Cerebellar cortex (tissue), 1 donor: ENCODE results near the gene BLOC1S3.

Experiments used
- DNase-seq: peaks from one replicate; pipeline ENCODE4 v3.0.0-alpha.2; 2015; ENCODE audit warnings: low spot score

Gene BLOC1S3

DNA sequence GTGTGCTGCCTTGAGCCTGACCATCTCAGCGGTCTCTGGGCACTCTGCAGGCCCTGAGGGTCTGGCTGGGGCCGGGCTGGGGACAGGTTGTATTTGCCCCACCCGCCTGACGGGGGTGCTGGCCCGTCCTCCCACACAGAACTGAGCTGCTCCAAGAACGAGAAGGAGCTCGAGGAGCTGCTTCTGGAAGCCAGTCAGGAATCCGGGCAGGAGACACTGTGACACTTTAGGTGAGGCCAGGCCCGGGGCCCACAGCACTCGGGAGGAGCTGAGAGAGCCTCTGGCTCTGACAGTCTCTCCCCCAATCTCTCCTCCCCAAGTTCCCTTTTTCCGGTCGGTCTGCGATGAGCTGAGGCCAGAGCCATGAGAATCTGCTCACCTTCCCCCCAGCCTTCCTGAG, 32.3 kb upstream of the BLOC1S3 start:
- DNase-seq, result no peak

DNA sequence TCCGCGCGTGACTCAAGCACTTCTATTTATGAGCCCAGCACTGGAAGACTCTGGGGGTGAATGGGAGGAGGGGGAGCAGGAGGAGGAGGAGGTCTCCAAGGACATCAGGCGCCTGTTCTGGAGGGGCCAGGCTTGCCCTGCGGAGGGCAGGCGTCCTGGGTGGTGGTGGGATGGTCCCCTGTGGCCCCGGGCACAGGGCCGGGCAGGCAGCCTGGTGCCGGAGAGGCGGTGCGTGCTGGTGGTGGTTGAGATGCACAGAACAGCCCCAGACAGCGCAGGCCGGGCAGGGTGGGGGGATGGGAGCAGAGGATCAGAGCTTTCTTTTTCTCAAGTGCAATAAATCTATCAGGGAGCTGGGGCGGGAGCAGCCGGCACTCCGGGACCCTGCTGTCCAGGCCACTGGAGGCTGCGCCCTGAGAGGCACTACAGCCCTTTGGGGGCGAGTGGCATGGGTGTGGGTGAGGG, 31.8 kb upstream of the BLOC1S3 start:
- DNase-seq, result no peak

DNA sequence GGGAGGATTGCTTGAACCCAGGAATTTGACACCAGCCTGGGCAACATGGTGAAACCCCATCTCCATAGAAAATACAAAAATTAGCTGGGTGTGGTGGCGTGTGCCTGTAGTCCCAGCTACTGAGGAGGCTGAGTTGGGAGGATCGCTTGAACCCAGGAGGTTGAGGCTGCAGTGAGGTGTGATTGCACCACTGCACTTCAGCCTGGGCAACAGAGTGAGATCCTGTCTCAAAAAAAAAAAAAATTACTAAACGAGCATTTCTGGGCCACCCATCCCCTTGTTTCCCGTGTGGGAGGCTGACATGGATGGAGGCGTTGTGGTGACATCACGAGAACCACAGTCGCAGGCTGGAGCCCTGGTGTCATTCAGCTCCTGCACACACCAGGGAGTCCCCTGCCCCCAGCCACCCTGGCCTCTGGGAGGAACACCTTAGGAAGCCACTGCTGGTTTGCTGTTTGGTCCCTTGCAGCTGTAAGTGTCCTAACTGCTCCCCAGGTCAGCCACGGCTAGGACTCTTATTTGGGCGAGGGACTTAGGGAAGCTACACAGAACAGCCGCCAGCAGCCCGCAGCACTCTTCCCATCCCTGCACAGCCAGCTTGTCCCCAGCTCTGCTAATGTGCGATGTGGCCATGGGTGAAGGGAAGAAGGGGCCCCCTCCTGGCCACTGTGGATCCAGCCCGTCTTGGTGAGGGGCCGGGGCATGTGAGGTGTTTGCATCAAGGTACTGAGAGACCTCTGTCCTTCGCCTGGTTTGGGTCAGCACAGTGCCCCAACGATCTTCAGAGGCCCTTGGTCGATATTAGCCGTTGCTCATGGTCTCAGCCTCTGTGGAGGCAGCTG, 30.5 kb upstream of the BLOC1S3 start:
- DNase-seq, result no peak

DNA sequence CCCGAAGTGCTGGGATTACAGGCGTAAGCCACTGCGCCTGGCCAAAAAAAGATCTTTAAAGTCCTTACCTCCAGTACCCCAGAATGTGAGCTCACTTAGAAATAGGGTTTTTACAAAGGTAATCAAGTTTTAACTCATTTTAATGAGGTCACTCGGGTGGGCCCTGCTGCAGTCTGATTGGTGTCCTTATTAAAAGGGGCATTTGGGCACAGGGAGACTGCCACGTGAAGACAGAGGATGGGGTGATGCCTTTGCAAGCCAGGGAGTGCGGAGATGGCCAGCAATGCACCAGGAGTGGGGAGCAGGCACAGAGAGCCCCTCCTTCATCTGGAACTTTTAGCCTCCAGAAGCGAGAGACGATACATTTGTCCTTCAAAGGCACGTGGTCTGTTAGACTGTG, 29.5 kb upstream of the BLOC1S3 start:
- no peak for DNase-seq

DNA sequence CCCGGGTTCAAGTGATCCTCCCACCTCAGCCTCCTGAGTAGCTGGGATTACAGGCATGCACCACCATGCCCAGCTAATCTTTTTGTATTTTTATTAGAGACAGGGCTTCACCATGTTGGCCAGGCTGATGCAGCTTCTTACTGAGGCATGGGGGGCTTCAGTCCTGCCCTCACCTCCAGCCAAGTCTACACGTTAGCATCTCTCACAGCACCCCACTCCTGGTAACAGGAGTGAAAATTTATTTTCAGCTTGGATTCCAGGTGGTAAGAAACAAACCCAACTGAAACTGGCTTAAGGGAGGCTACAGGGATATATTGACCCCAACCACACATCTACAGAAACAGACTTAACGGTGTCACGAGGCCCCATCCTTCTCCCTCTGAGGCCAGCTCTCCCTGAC, 28.4 kb upstream of the BLOC1S3 start:
- no peak for DNase-seq

DNA sequence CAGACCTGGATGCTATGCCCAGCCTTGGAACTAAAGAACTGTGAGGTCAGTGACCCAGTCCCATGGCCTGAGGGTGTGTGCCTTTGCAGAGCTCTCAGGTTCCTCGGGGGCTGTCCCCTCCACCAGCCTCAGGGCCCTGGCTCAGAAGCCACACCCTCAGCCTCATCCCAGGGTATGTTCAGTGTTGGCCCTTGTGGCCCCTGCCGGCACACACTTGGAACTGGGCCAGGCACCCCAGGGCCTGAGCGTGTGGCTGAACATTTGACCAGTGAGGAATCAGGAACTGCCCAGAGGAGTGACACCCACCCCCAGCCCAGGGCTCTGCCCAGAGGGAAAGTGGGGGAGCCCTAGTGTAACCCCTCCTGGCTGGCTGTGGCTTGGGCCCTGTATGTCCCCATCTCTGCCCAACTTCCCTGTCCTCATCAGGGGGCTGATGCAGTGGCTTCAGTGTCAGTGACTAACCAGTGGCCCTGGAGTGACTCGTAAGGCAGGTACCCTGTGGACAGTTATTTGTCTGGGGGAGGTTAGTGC, 27.8 kb upstream of the BLOC1S3 start:
- no peak for DNase-seq

DNA sequence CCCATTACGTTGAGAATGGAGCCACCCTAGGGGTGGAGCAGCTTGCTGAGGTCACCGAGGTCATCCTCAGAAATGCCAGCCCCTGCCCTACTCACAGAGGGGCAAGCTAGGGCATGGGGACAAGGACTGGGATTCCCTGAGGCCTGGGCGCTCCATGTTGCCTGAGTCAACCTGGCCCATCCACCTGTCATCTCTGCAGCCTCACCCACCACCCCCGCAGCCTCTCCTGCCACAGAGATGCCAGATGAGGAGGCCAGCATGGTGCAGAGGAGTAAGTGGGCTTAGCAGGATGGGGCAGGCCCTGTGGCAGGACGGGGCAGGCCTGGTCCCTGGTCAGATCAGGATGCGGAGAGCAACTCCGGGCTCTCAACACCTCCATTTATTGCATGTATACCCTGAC, 27.3 kb upstream of the BLOC1S3 start:
- DNase-seq, result no peak

DNA sequence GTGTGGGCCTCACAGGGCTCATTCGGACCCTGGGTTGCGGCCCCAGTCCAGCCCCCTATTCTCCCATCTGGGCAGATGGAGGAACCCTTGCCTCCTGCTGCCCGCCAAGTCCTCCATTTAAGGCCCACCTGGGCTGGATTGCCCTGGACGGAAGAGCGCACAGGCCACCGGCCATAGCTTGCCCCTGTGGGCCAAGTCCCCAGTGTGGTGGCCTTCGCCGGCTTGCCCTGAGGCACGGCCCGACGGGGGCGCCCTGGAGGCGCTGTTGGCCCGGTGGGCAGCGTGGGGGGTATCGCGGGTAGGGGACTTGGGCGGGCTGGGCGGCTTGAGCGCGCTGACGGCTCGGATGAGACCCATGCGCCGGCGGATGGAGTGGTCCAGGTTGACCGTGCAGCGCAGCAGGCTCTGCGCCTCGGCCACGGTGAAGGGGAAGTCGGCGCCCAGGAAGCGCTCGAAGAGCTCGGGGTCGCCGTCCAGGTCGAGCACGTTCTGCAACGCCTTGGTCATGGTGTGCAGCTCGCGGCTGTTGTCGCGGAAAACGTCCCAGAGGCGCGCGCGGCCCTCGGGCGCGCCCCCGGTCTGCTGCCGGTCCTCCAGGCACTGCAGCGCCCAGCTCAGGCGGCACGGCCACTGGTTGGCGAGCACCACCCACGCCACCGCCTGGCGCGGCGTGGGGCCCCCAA, 26.6 kb upstream of the BLOC1S3 start:
- no peak for DNase-seq

DNA sequence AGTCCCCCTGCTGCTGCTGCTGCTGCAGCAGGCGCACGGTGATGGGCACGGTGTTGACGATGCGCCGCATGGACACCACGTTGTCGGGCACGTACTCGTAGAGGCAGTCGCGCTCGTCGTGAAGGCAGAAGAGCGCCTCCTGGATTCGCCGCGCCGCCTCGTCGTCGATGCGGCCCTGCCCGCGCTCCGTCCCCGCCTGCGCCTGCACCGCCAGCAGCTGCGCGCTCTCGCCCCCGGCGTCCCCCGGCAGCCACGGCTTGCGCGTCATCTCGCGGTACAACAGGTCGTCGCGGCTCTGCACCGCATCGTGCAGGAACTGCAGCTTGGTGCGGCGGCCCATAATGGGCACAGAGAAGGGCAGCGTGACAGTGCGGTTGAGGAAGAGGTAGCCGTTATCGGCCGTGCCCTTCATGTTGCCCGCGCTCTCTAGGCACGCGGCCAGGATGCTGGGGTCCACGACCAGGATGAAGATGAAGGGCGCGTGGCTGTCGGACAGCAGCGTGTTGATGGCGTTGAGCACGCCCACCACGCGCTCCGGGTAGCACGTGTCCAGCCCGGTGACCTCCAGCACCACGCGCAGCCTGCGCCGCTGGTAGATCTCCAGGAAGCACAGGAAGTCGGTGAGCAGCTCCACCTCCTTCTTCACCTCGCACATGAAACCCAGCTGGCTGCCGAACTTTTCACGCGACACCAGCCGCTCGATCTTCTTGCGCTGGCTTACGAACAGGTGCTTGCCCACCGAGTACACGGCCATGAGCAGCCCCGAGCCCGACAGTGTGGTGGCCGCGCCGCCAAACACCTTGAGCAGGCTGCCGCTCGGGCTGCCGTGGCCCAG, 25.9 kb upstream of the BLOC1S3 start:
- no peak for DNase-seq

DNA sequence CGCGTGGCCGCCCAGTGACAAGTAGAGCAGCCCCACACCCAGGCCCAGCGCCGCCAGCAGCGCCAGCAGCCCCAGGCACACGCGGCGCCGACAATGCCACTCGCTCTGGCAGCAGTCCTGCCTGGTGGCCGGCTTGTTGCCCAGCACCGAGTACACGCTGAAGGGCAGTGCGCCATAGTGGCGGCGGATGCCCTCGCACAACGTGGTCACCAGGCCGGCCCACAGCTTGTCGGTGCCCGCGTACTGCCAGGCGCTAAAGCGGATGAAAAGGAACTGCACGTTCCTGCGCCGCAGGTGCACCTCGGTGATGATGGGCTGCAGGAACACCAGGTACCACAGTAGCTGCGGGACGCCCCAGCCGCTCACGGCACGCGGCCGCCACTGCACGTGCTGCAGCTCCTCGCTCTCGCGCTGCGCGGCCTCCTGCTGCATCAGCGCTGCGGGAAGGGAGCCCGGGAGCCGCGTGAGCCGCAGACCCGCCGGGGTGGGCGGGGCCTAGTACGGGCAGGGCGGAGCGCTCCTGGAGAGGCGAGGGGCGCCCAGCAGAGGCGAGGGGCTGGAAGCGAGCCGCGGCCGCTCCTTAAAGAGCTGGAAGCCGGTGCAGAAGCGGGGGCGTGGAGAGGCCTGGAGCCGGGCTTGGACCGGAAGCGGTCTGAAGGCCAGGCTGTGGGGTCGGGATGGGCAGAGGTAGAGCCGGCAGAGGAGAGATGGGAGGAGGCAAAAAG, 25.1 kb upstream of the BLOC1S3 start:
- DNase-seq, result no peak

DNA sequence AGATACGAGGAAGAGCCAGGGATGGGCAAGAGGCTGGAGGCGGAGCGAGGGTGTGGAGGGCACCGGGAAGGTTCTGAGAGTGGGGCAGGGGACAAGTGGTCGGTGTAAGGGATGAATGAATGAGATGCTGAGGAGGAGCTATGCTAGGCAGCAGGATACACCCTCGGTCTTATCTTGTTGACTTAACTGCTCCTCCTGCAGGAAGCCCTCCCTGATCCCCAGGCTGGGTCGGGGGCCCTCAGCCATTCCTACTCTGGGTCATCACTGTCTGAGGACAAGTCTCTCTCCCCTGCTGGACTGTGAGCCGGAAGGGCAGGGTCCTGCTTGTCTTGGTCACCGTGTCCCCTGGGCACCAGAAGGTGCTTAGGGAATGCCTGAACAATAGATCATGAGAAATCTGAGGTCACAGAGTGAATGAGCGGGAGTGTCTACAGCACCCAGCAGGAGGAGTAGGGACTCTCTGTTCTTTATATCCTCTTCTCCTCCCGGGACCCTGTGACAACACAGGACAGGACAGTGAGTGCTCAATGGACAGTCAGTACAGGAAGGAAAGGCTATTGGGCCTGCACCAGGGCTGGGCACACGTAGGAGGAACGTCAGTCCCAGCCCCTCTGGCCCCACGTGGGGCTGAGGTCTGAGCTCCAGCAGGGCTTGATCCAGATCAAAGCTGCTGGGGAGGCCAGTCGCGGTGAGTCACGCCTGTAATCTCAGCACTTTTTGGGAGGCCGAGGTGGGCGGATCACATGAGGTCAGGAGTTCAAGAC, 24.3 kb upstream of the BLOC1S3 start:
- no peak for DNase-seq

DNA sequence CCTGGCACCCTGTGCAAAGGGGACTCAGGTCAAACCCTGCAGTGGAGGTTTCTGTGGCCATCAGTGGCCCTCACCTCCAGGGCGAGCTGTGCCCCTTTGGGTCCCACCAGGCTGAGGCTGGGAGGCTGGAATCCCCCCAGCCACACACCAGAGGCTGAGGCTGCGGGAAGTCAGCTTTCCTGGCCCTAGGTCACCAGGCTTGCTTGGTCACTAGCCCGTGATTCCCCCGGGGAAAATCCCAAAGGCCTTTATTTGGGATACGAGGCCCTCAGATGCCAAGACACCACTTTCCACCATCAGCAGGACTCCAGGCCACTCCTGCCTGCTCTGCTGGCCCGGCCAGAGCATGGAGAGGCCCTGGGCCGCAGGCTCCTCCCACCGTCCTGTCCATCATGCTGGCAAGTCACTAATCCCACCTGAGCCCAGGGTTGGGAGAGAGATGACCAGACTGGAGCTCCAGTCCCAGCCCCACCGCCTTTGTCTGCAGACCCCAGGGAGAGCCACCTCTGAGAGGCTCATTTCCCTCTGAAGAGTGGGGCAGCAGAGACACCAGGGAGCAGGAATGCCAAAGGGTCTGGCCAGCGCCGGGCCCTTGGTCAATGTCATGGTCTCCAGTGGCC, 22.5 kb upstream of the BLOC1S3 start:
- no peak for DNase-seq

DNA sequence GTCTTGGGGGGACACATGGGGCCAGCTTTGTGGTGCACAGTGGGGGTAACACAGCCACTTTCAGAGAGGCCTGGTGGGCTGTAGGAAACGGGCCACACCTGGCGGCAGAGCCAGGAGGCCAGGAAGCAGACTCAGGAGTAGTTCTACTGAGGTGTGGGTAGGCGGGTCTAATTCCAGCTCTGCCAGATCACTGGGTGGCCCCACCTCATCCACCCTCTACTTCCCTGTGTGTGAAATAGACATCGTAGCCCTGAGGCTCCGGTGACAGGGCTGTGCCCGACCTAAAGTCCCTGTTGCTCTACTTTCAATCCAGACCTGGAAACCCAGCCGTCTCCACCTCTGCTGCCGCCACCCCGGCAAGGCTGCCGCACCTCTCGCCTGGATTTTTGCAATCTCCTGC, 21.8 kb upstream of the BLOC1S3 start:
- no peak for DNase-seq

DNA sequence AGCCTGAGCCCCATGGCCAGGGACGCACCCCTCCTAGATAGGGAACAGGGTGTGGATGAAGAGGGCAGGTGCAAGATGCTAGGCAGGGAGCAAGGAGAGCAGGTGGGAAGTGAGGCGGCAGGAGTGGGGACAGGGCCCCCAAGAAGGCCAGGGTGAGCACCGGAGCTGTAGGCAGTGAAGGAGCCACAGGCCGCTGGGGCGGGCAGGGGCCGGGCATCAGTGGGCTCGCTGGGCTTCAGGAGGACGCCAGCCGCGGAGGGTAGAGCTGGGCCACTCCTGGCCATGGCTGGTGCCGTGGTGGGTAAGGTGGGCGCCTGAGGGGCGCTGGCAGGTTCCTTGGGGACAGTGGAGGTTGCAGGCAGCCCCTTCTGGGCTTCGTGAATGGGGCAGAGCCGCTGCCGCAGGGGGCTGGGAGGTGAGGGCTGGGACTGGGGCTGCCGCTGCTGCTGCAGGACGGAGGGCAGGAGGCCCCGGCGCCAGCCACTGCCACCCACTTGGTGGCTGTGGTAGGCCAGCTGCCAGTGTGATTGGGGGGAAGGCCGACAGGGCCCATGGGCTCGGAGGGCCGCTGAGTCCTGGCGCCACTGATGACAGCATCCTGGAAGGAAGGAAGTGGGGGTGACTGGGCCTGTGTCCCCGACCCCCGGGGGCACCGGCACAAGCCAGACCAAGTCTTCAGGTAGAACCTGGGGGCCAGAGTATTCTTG, 19.9 kb upstream of the BLOC1S3 start:
- DNase-seq, result no peak

DNA sequence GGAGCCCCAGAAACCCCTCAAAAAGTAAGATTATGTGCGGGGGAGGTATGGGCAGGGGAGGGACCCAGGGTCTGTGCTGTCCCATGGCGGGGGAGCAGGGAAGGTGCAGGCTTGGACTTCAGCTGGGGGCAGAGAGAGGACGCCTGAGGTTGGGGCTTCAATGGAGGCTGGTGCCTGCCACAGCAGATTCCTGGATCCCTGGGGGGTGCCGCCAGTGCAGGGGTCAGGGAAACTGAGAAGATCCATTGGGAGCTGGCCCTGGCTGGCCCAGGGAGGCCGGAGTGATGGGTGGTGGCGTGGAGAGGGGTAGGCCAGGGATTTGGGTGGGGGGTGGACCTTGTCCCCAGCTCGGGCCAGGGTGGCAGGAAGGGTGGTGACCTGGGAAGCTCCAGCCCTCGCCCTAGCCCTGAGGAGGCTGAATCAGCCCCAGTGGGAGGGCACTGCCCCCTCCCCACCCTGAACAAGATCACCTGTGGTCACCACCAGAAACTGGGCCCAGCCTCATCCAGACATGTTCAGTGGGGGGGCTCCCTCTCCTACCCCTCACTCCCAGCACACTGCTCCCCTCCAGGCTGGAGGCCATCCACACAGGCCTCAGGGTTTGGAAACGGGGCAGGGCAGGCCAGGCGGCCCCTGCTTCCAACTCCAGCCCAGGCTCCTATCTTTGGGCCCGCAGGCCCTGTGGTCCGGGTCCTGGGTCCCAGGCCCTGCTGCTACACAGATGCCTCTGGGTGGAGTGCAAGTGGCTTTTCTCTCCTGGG, 19.2 kb upstream of the BLOC1S3 start:
- no peak for DNase-seq

DNA sequence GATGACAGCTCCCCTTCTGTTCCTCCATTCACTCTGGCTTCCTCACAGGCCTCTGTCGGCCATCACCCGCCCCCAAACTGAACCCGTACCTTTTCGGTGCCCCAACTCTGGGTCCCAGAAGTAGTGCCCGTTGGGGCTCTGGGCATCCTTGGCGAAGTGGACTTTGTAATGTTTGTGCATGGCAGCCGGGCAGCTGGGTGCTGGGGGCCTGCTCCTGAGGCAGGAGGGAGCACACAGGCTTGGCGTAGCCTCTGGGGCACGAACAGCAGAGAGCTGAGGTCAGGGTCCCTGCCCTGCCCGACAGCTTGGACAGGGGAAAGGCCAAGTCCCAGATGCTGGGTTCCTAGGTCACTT, 18.6 kb upstream of the BLOC1S3 start:
- DNase-seq, result no peak

DNA sequence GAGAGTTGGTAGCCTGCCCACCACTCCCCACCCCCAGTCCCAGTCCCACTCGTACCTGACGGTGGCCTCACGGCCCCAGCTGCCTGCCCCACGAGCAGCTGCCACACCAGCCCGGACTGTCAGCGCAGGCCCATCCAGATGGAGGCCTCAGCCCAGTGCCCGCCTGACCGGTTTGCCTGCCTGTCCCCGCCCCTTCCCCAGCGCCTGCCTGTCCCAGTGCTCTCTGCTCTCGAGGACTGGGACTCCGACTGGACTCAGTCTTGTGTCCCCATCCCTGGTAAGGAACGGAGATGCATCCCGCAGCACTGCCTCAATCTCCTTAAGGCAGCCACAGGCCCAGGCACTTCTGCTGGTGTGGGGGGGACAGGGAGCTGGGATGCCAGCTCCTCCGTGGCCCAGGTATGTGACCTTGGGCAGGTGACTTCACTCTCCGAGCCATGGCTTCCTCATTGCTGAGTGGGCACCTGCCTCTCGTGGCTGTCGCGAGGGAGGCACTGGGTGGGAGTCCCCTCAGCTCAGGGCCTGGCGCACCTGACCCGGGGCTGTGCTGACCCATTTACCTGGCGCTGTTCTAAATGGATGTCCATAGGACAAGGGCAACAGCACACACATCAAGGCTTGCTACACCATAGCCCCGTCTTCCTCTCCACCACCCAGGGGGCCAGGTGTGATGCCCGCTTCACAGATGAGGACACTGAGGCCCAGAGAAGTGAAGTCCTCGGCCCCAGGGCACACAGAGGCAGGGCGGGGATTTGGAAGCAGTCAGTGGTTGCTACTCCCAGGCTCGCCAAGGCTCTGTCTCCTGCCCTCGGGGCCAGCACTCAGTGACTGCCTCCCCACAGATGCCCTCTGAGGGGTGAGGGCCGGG, 17.5 kb upstream of the BLOC1S3 start, which contains the start of gene NKPD1:
NKPD1 (minus strand) TSS at position 113 of the 868 bp plus-strand sequence. CDS start 832 bp downstream, outside the sequence.
- no peak for DNase-seq
